ENCODE results near the gene TGFBR3L.

The TGFBR3L gene

DNA sequence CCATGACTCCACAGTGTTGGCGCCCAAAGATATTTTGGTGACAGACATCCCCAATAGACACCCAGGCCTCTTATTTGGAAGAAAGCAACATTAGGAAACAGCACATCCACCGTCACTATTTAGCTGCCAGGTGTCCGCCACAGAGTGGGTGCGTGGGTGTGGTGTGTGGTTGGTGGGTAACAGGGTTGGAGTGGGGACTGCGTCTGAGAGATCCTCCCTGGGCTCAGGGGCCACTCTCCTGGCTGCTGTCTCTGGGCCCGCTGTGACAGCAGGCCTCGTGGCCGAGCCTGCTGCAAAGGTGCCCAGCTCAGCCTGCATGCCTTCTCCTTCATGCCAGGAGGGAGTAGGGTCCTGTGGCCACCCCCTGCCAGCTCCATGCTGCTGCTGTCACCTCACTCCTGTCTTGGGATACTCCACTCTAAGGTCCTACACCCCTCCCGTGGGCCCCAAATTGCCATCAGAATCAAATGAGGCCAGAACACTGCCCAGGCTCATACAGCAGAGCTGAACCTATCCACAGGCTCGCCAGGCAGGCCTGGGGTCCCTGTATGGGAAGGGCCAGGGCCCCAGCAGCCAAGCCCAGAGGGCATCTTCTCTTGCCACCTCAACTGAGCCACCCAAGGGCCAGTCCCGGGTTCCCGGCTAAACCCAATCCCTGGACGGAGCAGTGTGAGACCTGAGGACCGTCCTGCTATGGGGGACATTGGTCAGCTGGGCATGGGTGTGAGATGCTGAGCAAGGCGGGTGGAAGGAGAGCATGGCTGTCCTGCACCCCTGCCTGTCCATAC, 53.6 kb downstream of the TGFBR3L start:
- H3K9ac ChIP-seq: no peak overlapping the region
- no peak overlapping the region for H3K4me3 ChIP-seq (IDR thresholded peaks at IDR 0.05; ENCODE audit: insufficient read depth, low read depth, low read length)
- H3K4me1 ChIP-seq (ENCODE audit: low read depth, poor library complexity, severe bottlenecking): no peaks in the 10 kb centered on the region
- no peaks in the 10 kb centered on the region for H3K27me3 ChIP-seq (ENCODE audit: insufficient read depth, low read depth)
- H3K79me2 ChIP-seq (ENCODE audit: insufficient read depth, low read depth): no peaks in the 10 kb centered on the region
- H4K20me1 ChIP-seq (ENCODE audit: insufficient read depth): no peaks in the 10 kb centered on the region
- no peaks in the 10 kb centered on the region for H3K36me3 ChIP-seq (ENCODE audit: insufficient read depth)
- no peak overlapping the region for H3K4me2 ChIP-seq
- no peak overlapping the region for H3K27ac ChIP-seq
- H2AFZ ChIP-seq (ENCODE audit: low read depth): no peak overlapping the region
- TF ChIP-seq, protein P1, sequence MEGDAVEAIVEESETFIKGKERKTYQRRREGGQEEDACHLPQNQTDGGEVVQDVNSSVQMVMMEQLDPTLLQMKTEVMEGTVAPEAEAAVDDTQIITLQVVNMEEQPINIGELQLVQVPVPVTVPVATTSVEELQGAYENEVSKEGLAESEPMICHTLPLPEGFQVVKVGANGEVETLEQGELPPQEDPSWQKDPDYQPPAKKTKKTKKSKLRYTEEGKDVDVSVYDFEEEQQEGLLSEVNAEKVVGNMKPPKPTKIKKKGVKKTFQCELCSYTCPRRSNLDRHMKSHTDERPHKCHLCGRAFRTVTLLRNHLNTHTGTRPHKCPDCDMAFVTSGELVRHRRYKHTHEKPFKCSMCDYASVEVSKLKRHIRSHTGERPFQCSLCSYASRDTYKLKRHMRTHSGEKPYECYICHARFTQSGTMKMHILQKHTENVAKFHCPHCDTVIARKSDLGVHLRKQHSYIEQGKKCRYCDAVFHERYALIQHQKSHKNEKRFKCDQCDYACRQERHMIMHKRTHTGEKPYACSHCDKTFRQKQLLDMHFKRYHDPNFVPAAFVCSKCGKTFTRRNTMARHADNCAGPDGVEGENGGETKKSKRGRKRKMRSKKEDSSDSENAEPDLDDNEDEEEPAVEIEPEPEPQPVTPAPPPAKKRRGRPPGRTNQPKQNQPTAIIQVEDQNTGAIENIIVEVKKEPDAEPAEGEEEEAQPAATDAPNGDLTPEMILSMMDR (conservative IDR thresholded peaks at IDR 0.05; ENCODE audit: low read depth, low read length): no peak

All from KMS-11 (cell line).